Thymus (tissue), 11 donors: ENCODE data around the gene EPB41L2. TPM values are rescaled to one million over a fixed set of nuclear protein-coding genes. Genes with fewer than 3 reads are reported as not detected.

Source experiments
- DNase-seq, 9 donors: peaks; one replicate each; pipeline ENCODE4 v3.0.0-alpha.2; 2013; ENCODE audit warnings: low spot score in 9 of 9, low read depth in 6 of 9, missing footprints in 1 of 9
- H3K27ac ChIP-seq, 2 donors: one replicate each; pipeline ENCODE4 v1.5.1; 2013; ENCODE audit warnings: control low read depth in 1 of 2, low read depth in 1 of 2, low read length in 1 of 2, mild to moderate bottlenecking in 1 of 2, moderate library complexity in 1 of 2
- H3K27me3 ChIP-seq, 2 donors: one replicate each; pipeline ENCODE4 v1.5.1; 2013; ENCODE audit warnings: low read length in 1 of 2; ENCODE audit not compliant: control insufficient read depth in 2 of 2, insufficient read depth in 1 of 2
- H3K36me3 ChIP-seq, 2 donors: one replicate each; pipeline ENCODE4 v1.5.1; 2013; ENCODE audit warnings: low read length in 1 of 2, mild to moderate bottlenecking in 1 of 2, moderate library complexity in 1 of 2; ENCODE audit not compliant: control insufficient read depth in 2 of 2, insufficient read depth in 2 of 2
- H3K4me1 ChIP-seq, 2 donors: one replicate each; pipeline ENCODE4 v1.5.1; 2013; ENCODE audit warnings: low read length in 2 of 2; ENCODE audit not compliant: control insufficient read depth in 2 of 2, insufficient read depth in 2 of 2
- H3K4me3 ChIP-seq, 2 donors: one replicate each; pipeline ENCODE4 v1.5.1; 2013; ENCODE audit warnings: low read length in 2 of 2, control low read depth in 1 of 2, mild to moderate bottlenecking in 1 of 2
- H3K9me3 ChIP-seq, 2 donors: one replicate each; pipeline ENCODE4 v1.5.1; 2013; ENCODE audit warnings: low read length in 1 of 2, mild to moderate bottlenecking in 1 of 2; ENCODE audit not compliant: control insufficient read depth in 2 of 2, insufficient read depth in 1 of 2
- WGBS: extraction: QIAGEN DNeasy Blood & Tissue Kit; methylation state at CpG from one replicate; pipeline ENCODE4 v1.1.7; 2013; 5-methylcytosine and 5-hydroxymethylcytosine counted together
- polyA plus RNA-seq: library from polyadenylated mRNA; stranded (reverse); fragments of 200-250 nt; gene quantifications from one replicate; pipeline ENCODE4 v1.2.3, GENCODE V29; 2013
- total RNA-seq: library from RNA; stranded (reverse); fragments of 120-200 nt; gene quantifications from one replicate; pipeline ENCODE4 v1.2.4, GENCODE V29; 2013
- donor health status: healthy.

EPB41L2 gene
- total and polyA plus RNA-seq, 2 donors = 19.1 to 22.4 TPM

DNA sequence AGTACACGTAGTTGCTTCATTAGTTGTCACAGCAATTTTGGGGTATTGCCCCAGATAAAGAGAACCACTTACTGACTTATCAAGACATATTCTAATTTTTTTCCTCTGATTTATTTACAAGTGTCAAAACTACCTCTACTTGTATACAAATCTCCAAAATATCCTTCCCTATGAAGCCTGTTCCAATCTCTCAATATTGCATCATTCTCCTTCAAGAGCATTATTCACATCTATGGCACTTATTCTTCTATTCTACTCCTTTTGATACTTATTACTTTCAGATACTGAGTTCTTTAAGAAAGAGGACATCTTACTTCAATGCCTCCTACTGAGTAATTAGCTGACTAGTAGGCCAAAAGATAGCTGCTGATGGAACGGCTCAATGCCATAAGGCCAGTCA, 130.6 kb downstream of the EPB41L2 start:
- Histone ChIP-seq H3K27ac (no peak overlapping the region), H3K4me3 (no peak overlapping the region), H3K4me1 (no peaks in the 10 kb centered on the region), H3K9me3 (no peaks in the 10 kb centered on the region), H3K27me3 (no peaks in the 10 kb centered on the region), H3K36me3 (no peaks in the 10 kb centered on the region)
- DNase-seq = no peak
- WGBS = 98% methylated on average over 2 of the region's 2 CpGs

DNA sequence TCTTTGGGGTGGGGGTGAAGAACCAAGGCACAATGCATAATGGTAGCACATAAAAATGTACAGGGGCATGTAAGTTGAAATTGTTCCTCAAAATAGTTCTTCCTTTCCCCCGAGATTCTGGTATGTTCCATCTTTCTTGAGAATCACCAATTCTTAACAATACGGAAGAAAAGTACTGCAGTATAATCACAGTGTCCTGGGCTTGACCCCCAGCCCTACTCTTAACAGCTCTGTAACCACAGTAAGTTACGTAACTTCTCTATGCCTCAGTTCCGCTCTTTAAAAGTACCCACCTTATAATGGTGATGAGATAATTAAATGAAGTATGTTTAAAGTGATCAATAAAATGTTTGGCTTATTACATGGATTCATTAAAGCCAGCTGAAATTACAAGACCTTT, 131.4 kb downstream of the EPB41L2 start:
- no peak for DNase-seq
- Histone ChIP-seq H3K27ac (no peak overlapping the region), H3K9me3 (no peaks in the 10 kb centered on the region), H3K4me3 (no peak overlapping the region), H3K36me3 (no peaks in the 10 kb centered on the region), H3K27me3 (no peaks in the 10 kb centered on the region), H3K4me1 (no peaks in the 10 kb centered on the region)
- WGBS = 97% methylated on average over 4 of the region's 4 CpGs

DNA sequence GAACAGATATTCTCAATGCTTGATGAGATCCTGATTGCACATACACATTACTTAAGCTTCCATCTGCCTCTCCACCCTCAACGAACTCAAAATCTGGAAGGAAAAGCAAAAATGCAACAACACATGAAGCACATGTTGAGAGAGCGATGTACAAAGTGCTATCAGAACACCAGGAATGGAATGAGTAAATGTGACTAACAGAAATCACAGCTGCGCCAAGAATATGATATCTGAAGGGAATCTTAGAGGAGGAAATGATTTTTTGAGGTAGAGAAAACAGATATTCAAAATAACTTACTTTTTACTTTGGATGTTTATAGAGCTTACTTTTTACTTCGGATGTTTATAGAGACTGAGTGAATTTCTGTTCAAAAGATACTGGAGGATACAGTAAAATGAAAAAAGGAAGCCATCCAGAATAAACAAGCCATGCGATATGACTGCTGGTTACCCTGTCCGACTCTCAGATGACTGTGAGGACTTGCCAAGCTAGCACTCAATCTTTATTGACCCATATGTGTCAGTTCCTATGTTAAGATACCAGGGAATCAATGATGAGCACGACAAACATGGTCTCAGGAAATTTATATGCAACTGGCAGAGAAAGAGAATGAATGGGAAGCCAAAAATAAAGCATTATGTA, 133.9 kb downstream of the EPB41L2 start:
- Histone ChIP-seq H3K27me3 (no peaks in the 10 kb centered on the region), H3K27ac (no peak overlapping the region), H3K4me3 (no peak overlapping the region), H3K4me1 (no peaks in the 10 kb centered on the region), H3K9me3 (no peaks in the 10 kb centered on the region), H3K36me3 (no peaks in the 10 kb centered on the region)
- DNase-seq = no peak
- 91% methylated on average over 7 of the region's 7 CpGs for WGBS

- no peaks in the 10 kb centered on the region for H3K27me3 ChIP-seq
Measured at GRCh38 chr6:130928158-130928912, 134.7 kb downstream of the EPB41L2 start.

GRCh38 chr6:130927305-130927704, 135.7 kb downstream of the EPB41L2 start:
- Histone ChIP-seq H3K9me3 (no peaks in the 10 kb centered on the region), H3K4me3 (no peak overlapping the region), H3K27me3 (no peaks in the 10 kb centered on the region), H3K4me1 (no peaks in the 10 kb centered on the region), H3K27ac (no peak overlapping the region), H3K36me3 (no peaks in the 10 kb centered on the region)
- 92% methylated on average over 2 of the region's 2 CpGs for WGBS
- no peak for DNase-seq

More at GRCh38 chr6:130928158-130928912, 134.7 kb downstream of the EPB41L2 start:
- Histone ChIP-seq H3K4me3 (no peak overlapping the region), H3K36me3 (no peaks in the 10 kb centered on the region), H3K9me3 (no peaks in the 10 kb centered on the region), H3K4me1 (no peaks in the 10 kb centered on the region), H3K27ac (no peak overlapping the region)
- 94% methylated on average over 6 of the region's 6 CpGs for WGBS
- DNase-seq = no peak

- H3K4me1 ChIP-seq = no peaks in the 10 kb centered on the region
- no peaks in the 10 kb centered on the region for H3K9me3 ChIP-seq
- H3K36me3 ChIP-seq = no peaks in the 10 kb centered on the region
- H3K4me3 ChIP-seq = no peak overlapping the region
- H3K27ac ChIP-seq = no peak overlapping the region
- 92% methylated on average over 1 of the region's 1 CpG for WGBS
- no peak for DNase-seq
- H3K27me3 ChIP-seq = no peaks in the 10 kb centered on the region
Measured at GRCh38 chr6:130923350-130923749, 139.7 kb downstream of the EPB41L2 start.

DNA sequence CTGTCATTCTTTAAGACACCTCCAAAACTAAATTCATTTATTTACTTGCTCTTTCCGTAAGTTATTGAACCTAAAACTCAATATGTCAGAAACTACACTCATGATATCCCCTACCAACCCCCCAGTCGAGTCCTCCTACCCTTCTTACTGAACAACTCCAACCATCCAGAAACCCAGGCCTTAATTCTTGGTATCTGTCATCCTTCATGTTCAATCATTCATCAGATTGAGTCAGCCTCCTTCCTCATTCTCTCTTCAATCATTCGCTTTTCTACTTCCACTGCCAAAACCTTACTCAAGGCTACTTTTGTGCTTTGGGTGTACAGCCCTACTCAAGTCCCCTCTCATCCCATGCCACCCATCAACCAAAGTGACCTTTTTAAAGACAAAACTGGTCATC, 140.1 kb downstream of the EPB41L2 start:
- no peaks in the 10 kb centered on the region for H3K36me3 ChIP-seq
- H3K27ac ChIP-seq = no peak overlapping the region
- DNase-seq = no peak
- WGBS = 97% methylated on average over 3 of the region's 3 CpGs
- no peak overlapping the region for H3K4me3 ChIP-seq
- no peaks in the 10 kb centered on the region for H3K27me3 ChIP-seq
- no peaks in the 10 kb centered on the region for H3K9me3 ChIP-seq
- H3K4me1 ChIP-seq = no peaks in the 10 kb centered on the region

DNA sequence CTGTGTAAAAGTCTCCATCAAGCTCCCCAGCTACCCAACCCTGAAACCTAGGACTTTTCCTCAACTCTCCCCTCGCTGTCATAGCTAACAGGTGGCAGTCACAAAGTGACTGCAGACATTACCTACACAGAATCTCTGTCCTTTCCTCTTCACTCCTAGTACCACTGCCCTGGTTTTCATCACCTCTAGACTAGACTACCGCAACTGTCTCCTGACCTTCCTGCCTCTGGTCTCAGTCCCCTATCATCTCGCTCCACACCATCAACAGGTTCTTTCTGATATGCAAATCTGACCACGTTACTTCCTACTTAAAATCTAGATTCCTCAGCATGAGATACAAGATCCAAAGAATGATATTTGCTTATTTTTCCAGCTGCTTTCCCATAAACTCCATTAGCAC, 142.1 kb downstream of the EPB41L2 start:
- no peaks in the 10 kb centered on the region for H3K36me3 ChIP-seq
- no peak overlapping the region for H3K4me3 ChIP-seq
- H3K27me3 ChIP-seq = no peaks in the 10 kb centered on the region
- H3K9me3 ChIP-seq = no peaks in the 10 kb centered on the region
- 92% methylated on average over 4 of the region's 4 CpGs for WGBS
- H3K27ac ChIP-seq = no peak overlapping the region
- no peaks in the 10 kb centered on the region for H3K4me1 ChIP-seq
- no peak for DNase-seq

- Histone ChIP-seq H3K36me3 (no peaks in the 10 kb centered on the region), H3K27me3 (no peaks in the 10 kb centered on the region), H3K4me1 (peaks cover 0 to 2% of the 10 kb centered on the region in 2 donors), H3K9me3 (no peaks in the 10 kb centered on the region), H3K4me3 (no peak overlapping the region), H3K27ac (no peak overlapping the region)
- DNase-seq = no peak
- 96% methylated on average over 4 of the region's 4 CpGs for WGBS
Measured at GRCh38 chr6:130918171-130918570, 144.9 kb downstream of the EPB41L2 start.
